GM12873 (cell line): Measurements from ENCODE around the gene C16orf95.

Experiments
- CTCF ChIP-seq: IDR thresholded peaks from 2 replicates; pipeline ENCODE4 v1.5.1; 2012; ENCODE audit warnings: low read depth, mild to moderate bottlenecking, moderate library complexity, low read length, control low read depth; ENCODE audit not compliant: insufficient read depth; ENCODE audit errors: missing control alignments

The C16orf95 gene

GRCh38 chr16:87360862-87361610 is 43.8 kb upstream of the C16orf95 start:
- no peak for TF ChIP-seq CTCF

- no peak for TF ChIP-seq CTCF
Observed at GRCh38 chr16:87359121-87359520, 41.9 kb upstream of the C16orf95 start.

- TF ChIP-seq CTCF: no peak
Observed at GRCh38 chr16:87358696-87359095, 41.5 kb upstream of the C16orf95 start.

- no peak for TF ChIP-seq CTCF
Observed at GRCh38 chr16:87358250-87358649, 41.1 kb upstream of the C16orf95 start.

- TF ChIP-seq CTCF: no peak
Observed at GRCh38 chr16:87356491-87356853, 39.3 kb upstream of the C16orf95 start.

GRCh38 chr16:87353613-87354012 is 36.4 kb upstream of the C16orf95 start:
- TF ChIP-seq CTCF: no peak

- no peak for TF ChIP-seq CTCF
Observed at GRCh38 chr16:87352818-87353217, 35.6 kb upstream of the C16orf95 start.
